NCI-H82 treated with DMSO at 0.1 percent for 48 hours (cell line): ENCODE results near the gene STS.
A peak's percentile ranks its signal among the peaks of the same experiment; 100 is the strongest.

Experiments used
- DNase-seq: peaks from one replicate; lab custom pipeline; 2025; ENCODE audit not compliant: unreplicated experiment; lab: John Stamatoyannopoulos, UW

Gene STS

GRCh38 chrX:7139202-7140081, 8.1 kb upstream of the STS start:
- no peak for DNase-seq

GRCh38 chrX:7143076-7143475, 4.4 kb upstream of the STS start:
- DNase-seq: no peak

- no peak for DNase-seq
These were observed 3.5 kb upstream of the STS start for GRCh38 chrX:7143941-7144525.

DNA sequence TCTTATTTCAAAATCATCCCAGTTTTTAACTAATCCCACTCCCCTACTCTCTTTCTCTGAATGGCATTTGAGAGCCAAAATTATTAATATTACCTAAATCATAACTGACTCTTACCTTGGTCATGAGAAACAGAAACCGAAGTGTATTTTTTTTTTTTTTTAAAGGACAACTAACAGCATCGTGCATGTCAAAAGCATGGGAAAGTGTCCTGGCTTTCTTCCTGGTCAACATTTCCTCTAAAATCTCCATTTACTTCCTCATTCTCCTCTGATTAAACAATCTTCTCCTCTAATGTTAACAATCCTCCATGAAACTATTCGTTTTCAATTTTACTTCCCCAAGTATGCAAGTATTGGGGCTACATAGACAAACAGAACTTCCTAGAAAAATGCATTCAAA, 2.1 kb upstream of the STS start:
- DNase-seq: no peak

DNA sequence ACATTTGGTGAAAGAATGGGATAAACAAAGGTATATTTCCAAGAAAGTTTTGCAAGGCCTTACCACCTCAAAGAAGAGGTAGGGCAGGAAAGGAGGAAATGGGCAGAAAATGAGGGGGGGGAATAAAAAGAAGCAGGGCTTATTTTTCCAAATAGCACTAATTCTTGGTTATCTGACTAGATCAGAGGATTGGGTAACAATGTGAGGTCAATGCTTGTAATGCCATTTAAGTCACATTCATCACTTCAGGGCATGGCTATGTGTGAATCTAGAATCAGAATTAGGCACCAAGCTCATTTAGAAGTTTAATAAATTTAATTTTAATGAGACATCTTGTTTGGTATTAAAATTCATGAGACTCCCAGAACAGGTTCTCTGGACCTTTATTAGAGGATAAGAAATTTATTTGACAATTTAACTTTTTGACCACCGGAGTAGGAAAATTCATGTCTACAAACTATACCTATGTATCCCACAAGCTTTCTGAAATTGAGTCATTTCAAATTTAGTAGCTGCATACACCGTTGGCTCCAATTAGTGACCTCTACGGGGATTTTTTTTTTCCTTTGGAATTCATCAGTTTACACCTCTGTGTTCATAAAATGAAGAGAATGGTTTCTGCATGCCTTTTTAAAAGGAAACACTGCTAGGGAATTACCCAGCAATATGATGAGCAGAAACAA, 1.4 kb upstream of the STS start:
- DNase-seq: no peak

DNA sequence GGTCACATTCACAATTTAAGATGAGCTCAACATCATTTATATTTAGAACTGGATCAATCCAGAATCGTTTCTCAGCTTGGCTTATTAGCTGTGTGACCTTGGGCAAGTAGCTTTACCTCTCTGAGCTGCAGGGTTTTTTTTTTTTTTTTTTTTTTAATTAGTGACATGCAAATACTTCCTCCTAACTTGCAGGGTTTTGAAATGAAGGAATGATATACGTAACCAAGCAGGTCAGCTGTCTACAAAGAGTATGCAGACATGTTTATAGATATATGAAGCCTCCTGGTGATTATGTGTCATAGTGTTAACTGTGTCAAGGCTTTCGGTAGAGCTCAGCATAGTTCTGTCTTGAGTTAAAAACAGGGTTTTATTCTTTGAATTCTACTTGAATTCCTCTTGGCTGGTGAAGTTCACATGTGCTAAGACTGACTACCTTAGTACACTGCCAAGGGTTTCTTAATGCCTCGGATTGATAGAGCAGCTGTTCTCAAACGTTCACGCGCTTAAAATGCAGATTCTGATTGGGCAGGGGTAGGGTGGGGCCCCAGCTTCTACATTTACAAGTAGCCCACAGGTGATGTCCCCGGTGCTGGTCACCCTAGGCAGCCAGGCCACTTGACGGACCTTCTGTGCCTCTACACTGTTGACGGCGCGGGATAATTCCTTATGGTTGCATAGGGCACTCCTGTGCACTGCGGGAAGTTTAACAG, 654 bp upstream of the STS start:
- peak; percentile 44 for DNase-seq

GRCh38 chrX:7147978-7148854, 704 bp downstream of the STS start, which contains the start of gene PUDP:
TSS of gene PUDP (minus strand) at chrX:7148153. CDS start at chrX:7148113, 40 bp downstream.
- peak; percentile 47 for DNase-seq

GRCh38 chrX:7149411-7149810, 1.9 kb downstream of the STS start:
- no peak for DNase-seq

DNA sequence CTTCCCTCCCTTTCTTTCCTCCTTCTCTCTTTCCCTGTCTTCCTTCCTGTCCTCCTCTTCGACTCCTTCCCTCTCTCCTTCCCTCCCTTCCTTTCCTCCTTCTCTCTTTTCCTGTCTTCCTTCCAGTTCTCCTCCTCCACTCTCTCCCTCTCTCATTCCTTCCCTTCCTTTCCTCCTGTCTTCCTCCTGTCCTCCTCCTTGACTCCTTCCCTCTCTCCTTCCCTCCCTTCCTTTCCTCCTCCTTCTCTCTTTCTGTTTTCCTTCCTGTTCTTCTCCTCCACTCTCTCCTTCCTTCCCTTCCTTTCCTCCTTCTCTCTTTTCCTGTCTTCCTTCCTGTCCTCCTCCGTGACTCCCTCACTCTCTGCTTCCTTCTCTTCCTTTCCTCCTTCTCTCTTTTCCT, 5.7 kb downstream of the STS start:
- no peak for DNase-seq

- no peak for DNase-seq
These were observed 6.6 kb downstream of the STS start for GRCh38 chrX:7154041-7154597.

DNA sequence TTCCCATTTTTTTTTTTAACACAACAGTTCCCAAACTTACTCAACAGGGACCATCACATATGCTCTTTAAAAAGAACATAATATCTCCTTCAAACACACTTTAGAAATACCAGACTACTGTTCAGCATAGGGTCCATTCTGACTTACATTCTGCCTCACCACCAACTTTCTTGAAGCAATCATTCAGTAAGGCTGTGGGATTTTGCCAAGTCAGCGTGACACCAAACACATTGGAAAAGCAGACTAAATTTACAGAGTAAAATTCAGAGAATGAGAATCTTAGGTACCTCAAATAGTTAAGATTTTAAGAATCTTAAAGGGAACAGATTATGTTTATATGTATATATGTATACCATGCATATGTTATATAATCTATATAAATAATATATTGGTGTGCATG, 7.7 kb downstream of the STS start:
- DNase-seq: no peak

GRCh38 chrX:7156879-7157278, 9.4 kb downstream of the STS start:
- DNase-seq: no peak

DNA sequence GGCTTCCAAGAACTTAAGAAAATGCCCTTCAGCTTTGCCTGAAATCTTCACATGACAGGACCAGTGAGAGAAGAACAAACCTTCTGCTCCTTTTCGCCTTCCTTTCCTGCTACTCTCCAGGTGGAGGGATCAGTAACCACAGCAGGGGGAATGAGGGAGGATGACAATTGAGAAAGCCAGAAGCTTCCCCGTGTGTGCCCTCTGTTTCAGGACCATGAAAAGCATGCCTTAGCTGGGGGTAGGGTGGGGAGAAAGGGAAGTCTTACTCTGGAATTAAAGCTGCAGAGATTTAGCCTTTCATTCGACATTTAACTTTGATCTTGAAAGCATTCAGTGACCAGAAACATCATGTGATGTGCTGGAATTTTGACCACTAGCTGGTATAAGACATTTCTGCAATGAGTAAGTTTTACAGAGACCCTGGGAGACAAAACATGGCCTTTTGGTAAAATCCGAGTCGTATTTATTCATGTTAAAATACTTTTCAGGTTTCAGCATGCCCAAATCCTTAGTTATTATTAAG, 11.0 kb downstream of the STS start:
- DNase-seq: no peak

DNA sequence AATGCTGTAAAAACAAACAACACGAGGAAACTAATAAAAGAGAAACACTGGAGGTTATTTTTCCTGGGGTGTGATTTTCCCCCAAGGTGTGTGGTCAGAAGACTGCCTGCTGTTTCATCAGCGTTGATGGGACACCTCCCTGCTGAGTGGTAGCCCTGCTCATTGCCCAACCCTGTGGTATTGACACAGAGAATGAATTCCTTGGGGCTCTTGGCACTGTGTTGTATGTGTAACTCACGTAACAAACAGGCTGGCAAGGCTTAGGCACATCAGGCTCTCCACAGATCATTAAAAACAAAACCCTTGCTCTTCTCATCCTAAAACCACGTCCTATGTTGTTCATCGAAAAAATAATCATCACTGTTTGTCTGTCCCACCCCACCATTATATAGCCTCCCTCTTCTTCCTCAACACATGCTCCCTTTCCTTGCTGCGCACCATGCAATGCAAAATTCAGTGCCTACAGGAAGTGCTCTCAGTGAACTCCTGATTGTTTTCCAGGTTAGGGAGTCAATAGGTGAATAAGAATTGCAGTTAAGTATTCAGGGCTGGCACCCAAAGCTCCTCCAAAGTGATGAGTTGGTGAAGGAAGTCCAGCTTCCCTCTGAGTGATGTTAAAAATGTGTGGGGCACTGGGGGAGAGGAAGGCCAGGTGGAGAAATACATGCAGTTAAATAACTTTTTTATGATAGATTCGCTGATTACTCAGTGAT, 11.8 kb downstream of the STS start:
- DNase-seq: no peak

- DNase-seq: no peak
These were observed 15.7 kb downstream of the STS start for GRCh38 chrX:7163146-7163677.

DNA sequence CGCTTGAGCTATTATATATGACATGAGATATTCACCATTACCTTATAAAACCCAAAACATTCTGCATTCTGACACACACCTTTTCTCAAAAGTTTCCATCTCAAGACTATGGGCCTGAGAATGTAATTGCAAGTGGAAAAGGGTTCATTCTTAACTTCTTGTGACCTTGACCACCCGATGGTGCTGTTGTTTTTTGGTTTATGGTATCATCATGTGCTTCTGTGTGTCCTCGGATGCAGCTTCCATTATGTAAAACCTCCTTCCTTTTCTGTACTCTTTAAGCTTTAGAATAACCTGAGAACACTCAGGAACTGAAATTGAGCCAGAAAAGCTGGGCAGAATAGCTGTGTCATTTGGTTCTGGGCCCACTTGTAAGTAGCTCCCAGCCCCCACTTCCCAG, 16.7 kb downstream of the STS start:
- DNase-seq: no peak

DNA sequence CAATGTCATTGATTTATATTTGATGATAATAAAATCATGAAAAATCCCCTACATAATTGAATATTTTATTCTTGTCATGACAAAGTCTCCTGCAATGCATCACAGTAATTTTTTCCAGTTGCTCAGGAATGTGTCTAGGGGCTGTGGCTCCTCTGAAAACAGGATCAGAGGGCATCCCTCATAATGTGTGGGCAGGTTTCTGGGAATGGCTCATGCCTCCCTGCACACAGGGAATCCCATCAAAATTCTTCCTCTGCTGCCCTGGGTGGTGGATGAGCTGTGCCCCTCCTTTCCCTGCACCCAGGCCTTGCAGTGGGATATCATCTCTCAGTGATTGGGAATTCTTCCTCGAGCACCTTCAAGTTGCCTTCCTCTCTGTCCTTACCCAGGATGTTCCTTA, 20.9 kb downstream of the STS start:
- DNase-seq: no peak

DNA sequence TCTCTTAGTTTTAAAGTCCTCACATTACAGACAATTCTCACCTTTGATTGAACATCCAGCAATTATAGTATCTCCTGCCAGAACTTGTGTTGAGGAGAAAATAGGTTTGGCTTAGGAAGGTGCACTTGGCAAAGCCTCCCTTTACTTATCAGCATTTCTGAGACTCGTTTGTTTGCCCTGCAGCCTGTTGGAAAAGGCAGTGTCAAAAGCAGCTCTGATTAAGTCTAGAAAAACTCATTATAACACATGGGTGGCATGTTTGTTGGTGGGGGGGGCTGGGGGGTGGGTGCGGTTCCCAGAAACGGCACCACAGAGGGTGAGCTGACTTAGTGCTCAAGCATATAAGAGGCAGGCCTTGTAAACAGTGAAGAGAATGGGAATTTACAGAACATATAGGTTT, 22.1 kb downstream of the STS start:
- no peak for DNase-seq

- no peak for DNase-seq
These were observed 23.4 kb downstream of the STS start for GRCh38 chrX:7170898-7171297.
